GM12874 (cell line): ENCODE measurements around the gene MIER1.

Experiments
- TF ChIP-seq, protein P1 (sequence below): IDR thresholded peaks from 2 replicates; pipeline ENCODE4 v1.5.1; 2011; ENCODE audit warnings: low read depth, mild to moderate bottlenecking, control low read depth, low read length, moderate library complexity; ENCODE audit not compliant: insufficient read depth

MIER1 gene

DNA sequence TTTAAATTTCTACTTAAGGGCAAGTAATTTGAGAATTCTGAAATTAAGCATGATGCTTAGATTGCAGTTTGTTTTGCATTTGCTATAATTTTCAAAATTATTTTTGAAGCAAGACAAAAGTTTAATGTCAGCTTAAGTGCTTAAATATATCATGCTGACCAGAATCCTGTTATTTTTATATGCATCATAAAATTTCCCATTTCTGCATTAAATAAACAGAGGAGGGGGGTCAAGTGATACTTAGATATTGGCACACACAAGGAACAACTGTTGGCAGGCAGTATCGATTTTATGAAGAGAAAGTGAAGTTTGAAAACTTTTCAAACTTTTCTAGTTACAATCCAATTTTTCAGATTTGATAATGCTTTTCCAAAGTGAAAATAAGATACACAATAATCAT lies 61.0 kb downstream of the MIER1 start:
- TF ChIP-seq, protein P1, sequence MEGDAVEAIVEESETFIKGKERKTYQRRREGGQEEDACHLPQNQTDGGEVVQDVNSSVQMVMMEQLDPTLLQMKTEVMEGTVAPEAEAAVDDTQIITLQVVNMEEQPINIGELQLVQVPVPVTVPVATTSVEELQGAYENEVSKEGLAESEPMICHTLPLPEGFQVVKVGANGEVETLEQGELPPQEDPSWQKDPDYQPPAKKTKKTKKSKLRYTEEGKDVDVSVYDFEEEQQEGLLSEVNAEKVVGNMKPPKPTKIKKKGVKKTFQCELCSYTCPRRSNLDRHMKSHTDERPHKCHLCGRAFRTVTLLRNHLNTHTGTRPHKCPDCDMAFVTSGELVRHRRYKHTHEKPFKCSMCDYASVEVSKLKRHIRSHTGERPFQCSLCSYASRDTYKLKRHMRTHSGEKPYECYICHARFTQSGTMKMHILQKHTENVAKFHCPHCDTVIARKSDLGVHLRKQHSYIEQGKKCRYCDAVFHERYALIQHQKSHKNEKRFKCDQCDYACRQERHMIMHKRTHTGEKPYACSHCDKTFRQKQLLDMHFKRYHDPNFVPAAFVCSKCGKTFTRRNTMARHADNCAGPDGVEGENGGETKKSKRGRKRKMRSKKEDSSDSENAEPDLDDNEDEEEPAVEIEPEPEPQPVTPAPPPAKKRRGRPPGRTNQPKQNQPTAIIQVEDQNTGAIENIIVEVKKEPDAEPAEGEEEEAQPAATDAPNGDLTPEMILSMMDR = no peak

DNA sequence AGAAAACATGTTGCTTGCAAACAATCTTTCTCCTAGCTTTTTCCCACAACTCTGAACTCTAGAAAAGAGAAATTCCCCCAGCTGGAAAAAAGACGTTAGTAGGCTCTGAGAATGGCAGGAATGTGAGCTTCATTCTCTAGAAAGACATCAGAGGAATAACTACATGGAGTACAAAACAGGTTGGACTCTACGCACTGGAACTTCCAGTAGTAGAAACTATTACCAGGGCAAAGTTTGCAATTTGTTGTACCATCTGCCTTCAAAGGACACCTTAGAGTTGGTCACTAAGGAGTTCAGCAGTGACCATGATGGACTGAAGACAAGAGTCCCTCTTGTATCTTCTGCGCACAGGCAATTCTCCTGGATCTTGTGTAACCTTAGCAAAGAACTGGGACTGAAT lies 68.3 kb downstream of the MIER1 start:
- TF ChIP-seq, protein P1 = no peak

DNA sequence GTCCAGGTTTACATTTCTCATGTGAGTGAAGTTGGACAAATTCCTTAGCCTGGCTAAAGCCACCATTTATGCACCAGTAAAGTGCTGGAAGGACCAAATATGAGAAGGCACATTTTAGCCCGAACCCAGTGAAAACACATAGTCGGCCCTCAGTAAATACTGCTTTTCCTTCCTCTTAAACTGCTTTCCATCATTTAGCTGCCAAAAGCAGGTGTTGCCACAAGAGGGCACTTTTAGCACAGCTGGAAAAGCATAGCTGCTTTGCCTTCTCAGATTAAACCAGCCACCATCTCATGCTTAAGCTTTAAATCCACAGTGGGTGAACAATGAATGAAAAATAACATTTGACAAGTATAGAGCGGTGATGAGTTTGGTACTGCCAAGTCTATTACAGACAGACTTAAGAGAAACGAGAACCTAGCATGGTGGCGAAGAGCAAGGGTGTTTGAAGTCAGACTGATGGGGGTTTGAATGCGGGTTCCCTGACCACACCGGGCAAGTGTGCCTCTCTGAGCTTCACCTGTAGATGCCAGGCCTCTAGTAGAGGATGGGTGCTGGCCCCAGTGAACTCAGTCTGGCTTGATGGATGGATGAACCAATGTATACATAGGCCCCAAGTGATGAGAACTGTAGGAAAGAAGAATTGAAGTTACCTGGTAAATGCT lies 71.4 kb downstream of the MIER1 start:
- TF ChIP-seq, protein P1 = peak; percentile 72

DNA sequence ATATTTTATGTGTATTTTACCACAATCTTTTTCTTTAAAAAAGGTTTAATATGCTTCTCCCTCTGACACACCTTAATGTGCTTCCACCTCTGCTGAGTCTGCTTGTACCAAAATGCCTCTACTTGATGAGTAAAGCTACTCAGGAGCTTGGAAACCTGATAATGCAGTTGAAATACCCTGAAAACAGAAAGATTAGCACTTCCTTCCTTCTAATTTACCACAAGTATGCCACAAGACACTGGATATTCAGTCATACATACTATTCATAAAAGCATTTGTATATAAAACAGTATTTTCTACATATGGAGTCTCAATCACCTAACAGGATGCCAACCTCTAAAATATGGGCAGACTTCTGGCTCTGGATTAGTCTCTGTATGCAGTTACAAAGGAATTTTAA lies 74.2 kb downstream of the MIER1 start:
- TF ChIP-seq, protein P1 = no peak

DNA sequence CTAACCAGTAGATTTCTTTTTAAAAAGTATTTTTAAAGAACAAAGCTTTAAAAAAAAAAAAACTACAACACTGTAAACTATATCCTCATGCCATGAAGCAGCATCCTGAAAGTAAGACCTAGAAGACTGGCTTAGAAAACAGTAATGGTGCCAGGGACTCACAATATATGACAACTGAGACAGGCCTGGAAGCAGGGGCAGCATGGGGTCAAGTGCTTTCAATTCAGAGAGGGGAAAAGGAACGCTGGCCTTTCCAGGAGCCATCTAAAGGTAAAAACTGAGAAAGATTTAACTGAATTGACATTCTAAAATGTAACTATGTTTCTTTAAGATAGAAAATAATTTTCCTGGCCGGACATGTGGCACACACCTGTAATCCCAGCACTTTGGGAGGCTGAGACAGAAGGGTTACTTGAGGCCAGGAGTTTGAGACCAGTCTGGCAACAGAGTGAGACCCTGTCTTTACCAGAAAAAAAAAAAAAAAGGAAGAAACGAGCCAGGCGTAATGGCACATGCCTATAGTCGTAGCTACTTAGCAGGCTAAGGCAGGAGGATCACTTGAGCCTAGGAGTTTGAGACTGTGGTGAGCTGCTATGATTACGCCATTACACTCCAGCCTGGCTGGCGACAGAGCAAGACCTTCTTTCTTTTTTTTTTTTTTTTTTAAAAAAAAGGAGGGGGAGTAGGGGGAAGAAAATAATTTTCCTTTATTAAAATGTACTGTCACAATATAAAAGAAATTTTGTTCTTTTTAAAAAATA lies 75.0 kb downstream of the MIER1 start:
- TF ChIP-seq, protein P1 = no peak

DNA sequence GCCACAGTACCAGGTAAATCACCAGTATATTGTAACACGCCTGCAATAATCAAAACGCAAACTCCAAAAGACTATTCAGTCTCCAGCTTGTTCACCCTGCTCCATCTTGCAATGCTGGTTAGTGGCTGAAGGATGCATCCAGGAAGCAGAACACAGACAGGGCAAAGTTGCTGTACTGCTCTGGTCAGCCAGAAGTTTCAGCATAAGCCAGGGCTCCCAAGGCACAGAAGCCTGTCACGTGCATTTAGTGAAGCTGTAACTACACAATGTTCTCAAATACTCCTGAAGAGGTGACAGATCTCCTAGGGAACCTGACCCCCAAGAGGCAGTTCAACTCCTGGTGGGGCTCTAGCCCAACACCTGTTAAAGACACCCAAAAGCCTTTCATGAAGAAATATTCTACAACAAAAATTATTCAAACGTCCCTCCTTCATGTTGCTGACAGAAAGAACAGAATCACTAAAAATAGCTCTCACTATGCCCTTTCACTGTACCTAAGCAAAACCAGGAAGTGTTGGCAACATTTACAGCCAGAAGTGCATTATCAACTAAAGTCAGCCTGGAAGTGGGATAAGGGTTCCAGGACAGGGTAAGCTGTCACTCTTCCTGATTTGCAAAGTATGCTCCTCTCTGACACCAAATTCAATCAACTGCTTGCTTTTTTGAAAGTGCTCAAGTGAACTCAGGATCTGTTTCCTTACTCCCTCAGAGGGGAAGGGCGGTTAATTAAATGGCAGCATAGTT lies 77.1 kb downstream of the MIER1 start:
- TF ChIP-seq, protein P1 = no peak

DNA sequence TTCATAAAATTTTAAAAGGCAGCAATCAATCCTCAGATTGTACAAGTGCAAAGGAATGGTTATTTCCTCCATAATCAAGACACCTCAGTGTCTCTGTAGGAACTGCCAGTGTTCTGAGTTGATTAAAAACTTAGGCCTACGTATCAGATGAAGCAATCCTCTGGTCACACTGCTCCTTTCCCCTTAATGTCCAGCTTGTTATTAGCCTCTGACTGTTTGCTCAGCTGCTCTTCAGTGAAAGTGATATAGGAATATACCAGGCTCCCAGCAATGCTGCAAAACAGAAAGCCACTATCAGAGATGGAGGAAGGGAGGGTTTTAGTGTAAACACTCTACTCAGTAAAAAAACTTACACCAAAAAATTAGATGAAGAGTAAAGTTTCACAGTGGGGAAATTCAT lies 79.4 kb downstream of the MIER1 start:
- TF ChIP-seq, protein P1 = no peak
